Measurements from ENCODE around the gene PTMA. TPM values are rescaled to one million over a fixed set of nuclear protein-coding genes. Genes with fewer than 3 reads are reported as not detected.

PTMA gene
- total and polyA plus RNA-seq, 8 donors = 677 to 2,328 (median 1,958) TPM

DNA sequence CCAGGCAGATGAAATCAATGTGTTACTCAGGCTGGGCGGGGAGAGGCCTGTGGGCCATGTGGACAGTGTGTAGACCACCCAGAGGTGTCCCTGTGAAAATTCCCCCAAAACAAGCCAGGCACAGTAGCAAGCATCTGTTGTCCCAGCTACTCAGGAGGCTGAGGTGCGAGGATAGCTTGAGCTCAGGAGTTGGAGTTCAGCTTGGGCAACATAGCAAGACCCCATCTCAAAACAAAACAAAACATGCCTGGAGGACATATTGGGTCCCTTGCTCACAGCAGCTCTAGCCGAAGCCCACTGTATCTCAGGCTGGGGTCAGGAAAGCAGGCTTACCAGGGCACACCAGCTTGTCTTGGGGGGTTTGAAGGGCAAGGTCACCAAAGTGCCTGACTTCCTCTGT lies 4.3 kb upstream of the PTMA start:
- no peak for ATAC-seq

GRCh38 chr2:231706731-231707624 lies 1.3 kb upstream of the PTMA start:
- H3K27ac ChIP-seq = peak overlapping the region; percentile 99 to 100
- TF ChIP-seq, protein P1, sequence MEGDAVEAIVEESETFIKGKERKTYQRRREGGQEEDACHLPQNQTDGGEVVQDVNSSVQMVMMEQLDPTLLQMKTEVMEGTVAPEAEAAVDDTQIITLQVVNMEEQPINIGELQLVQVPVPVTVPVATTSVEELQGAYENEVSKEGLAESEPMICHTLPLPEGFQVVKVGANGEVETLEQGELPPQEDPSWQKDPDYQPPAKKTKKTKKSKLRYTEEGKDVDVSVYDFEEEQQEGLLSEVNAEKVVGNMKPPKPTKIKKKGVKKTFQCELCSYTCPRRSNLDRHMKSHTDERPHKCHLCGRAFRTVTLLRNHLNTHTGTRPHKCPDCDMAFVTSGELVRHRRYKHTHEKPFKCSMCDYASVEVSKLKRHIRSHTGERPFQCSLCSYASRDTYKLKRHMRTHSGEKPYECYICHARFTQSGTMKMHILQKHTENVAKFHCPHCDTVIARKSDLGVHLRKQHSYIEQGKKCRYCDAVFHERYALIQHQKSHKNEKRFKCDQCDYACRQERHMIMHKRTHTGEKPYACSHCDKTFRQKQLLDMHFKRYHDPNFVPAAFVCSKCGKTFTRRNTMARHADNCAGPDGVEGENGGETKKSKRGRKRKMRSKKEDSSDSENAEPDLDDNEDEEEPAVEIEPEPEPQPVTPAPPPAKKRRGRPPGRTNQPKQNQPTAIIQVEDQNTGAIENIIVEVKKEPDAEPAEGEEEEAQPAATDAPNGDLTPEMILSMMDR (IDR thresholded peaks at IDR 0.05) = peak; percentile 76 to 81
- intact Hi-C loops (cut with DNase I) = no loop called here
- H3K9me3 ChIP-seq = no peaks in the 10 kb centered on the region
- peak overlapping the region; percentile 82 to 95 for H3K4me3 ChIP-seq
- DNase-seq (peak; percentile 95 to 99 (median 97)), ATAC-seq (peak; percentile 71)
- H3K4me1 ChIP-seq = peaks cover 14 to 36% of the 10 kb centered on the region in 2 donors
- H3K27me3 ChIP-seq = no peaks in the 10 kb centered on the region
- H3K36me3 ChIP-seq = peaks cover 0 to 6% of the 10 kb centered on the region in 2 donors

More for the DNA sequence above, 4.3 kb upstream of the PTMA start:
- peaks cover 7 to 32% of the 10 kb centered on the region in 2 donors for H3K4me1 ChIP-seq
- intact Hi-C loops (cut with DNase I) = no loop called here
- no peaks in the 10 kb centered on the region for H3K36me3 ChIP-seq
- DNase-seq = no peak
- no peak overlapping the region for H3K27ac ChIP-seq
- TF ChIP-seq, protein P1 (IDR thresholded peaks at IDR 0.05) = no peak
- no peaks in the 10 kb centered on the region for H3K9me3 ChIP-seq
- no peak overlapping the region for H3K4me3 ChIP-seq
- no peaks in the 10 kb centered on the region for H3K27me3 ChIP-seq

DNA sequence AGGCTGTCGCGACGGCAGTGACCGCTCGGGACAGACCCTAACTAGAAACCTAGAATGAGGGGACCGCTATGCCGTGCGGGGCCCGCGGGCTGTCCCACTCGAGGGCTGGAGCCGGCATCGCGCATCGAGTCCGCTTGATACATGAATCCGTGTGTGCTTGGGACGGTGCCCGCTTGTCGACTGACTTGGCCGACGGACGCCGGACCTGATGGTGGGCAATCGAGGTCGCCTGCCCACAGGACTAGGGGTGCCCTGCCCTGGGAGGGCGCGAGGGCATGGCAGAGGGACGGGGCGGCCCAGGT lies 749 bp upstream of the PTMA start:
- peak in 1 of 4 donors; percentile 63 for DNase-seq
- Histone ChIP-seq H3K36me3 (peaks cover 0 to 12% of the 10 kb centered on the region in 2 donors), H3K27me3 (no peaks in the 10 kb centered on the region), H3K4me3 (peak overlapping the region; percentile 82 to 95), H3K4me1 (peaks cover 18 to 38% of the 10 kb centered on the region in 2 donors), H3K27ac (peak overlapping the region; percentile 99 to 100), H3K9me3 (no peaks in the 10 kb centered on the region)
- ATAC-seq = peak; percentile 0
- intact Hi-C loops (cut with DNase I) = no loop called here
- TF ChIP-seq, protein P1 (IDR thresholded peaks at IDR 0.05) = no peak

DNA sequence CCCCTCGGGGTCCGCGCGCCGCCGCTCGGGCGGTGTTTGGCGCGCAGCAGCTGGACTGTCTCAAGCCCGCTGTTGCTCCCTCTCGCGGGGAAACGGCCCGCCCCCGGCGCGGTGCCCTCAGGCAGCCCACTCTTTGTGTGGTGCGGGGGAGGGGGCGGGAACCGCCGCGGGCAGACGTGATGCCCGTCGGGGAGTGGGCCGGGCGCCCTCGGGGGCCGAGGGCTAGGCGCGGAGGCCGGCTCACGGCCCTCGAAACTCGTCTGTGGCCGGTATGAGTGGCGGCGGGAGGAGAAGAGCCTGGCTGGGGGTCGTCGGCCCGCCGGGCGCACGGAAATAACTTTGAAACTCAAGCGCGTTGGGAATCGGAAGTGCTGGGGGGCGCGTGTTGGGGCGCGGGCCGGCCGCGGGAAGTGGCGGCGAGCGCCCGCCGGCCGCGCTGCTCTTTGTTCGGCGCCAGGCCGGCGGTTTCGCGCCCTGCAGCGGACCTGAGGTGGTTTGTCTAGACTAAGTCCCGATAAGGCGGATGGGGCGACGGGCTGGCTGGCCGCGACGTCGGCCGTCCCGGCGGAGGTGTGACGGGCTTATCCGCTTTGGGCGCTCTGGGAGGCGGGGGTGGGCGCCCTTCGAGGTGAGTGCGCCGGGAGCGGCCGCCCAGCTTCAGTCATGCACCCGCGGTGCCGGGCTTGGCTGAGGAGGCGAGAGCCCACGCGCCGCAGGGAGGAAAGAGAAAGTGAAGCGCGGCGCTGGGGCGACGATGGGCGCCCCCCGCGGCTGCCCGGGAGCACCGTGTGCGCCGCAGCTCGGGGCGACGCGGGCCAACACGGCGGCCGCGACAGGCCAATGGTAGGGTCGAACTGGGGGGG lies 679 bp downstream of the PTMA start:
- DNase-seq = peak; percentile 48 to 91 (median 61)
- TF ChIP-seq, protein P1 (IDR thresholded peaks at IDR 0.05) = no peak

DNA sequence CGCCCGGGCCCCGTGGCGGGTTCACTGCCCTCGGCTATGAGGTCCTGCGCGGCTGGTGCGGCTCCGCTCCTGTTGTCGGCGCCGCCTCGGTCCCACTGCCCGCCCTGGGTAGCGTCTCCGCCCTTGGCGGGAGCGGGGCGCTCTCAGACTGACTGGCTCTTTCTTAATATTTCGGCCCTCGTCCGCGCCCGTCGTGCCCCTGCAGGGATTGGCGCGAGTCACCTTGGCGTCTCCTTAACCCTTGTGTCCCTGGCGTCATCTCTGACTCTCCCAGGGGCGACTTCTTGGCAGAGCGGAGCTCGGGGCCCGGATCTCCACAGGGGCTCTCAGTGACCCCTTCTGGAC lies 1.3 kb downstream of the PTMA start:
- intact Hi-C loops (cut with DNase I) = no loop called here
- H3K9me3 ChIP-seq = no peaks in the 10 kb centered on the region
- TF ChIP-seq, protein P1 (IDR thresholded peaks at IDR 0.05) = no peak
- peaks cover 18 to 45% of the 10 kb centered on the region in 2 donors for H3K4me1 ChIP-seq
- ATAC-seq = no peak
- H3K36me3 ChIP-seq = peaks cover 0 to 24% of the 10 kb centered on the region in 2 donors
- H3K4me3 ChIP-seq = peak overlapping the region; percentile 82 to 95
- peak overlapping the region; percentile 98 to 100 for H3K27ac ChIP-seq
- H3K27me3 ChIP-seq = no peaks in the 10 kb centered on the region
- peak in 1 of 4 donors; percentile 55 for DNase-seq

More for the DNA sequence above, 679 bp downstream of the PTMA start:
- H3K27ac ChIP-seq = peak overlapping the region; percentile 98 to 100
- H3K36me3 ChIP-seq = peaks cover 0 to 22% of the 10 kb centered on the region in 2 donors
- ATAC-seq = no peak
- H3K4me1 ChIP-seq = peaks cover 18 to 49% of the 10 kb centered on the region in 2 donors
- no peaks in the 10 kb centered on the region for H3K27me3 ChIP-seq
- H3K9me3 ChIP-seq = no peaks in the 10 kb centered on the region
- intact Hi-C loops (cut with DNase I) = no loop called here
- H3K4me3 ChIP-seq = peak overlapping the region; percentile 82 to 95
